Ishikawa (cell line): Measurements from ENCODE around the gene OPA3.

Source experiments
- CEBPB ChIP-seq: IDR thresholded peaks from 2 replicates; pipeline ENCODE4 v1.6.1; 2012
- CREB1 ChIP-seq: IDR thresholded peaks from 2 replicates; pipeline ENCODE4 v1.6.1; 2012; ENCODE audit warnings: low read depth
- EGR1 ChIP-seq: IDR thresholded peaks from 2 replicates; pipeline ENCODE4 v1.6.1; 2012
- EP300 ChIP-seq: IDR thresholded peaks from 2 replicates; pipeline ENCODE4 v1.6.1; 2012; ENCODE audit warnings: borderline replicate concordance
- FOXM1 ChIP-seq: IDR thresholded peaks from 2 replicates; pipeline ENCODE4 v1.6.1; 2012; ENCODE audit warnings: low read depth, borderline replicate concordance
- MAX ChIP-seq: IDR thresholded peaks from 2 replicates; pipeline ENCODE4 v1.6.1; 2012
- NFIC ChIP-seq: IDR thresholded peaks from 2 replicates; pipeline ENCODE4 v1.6.1; 2012
- RAD21 ChIP-seq: IDR thresholded peaks from 2 replicates; pipeline ENCODE4 v1.6.1; 2012; ENCODE audit warnings: low read depth
- REST ChIP-seq: IDR thresholded peaks from 2 replicates; pipeline ENCODE4 v1.6.1; 2012; ENCODE audit warnings: low read depth, mild to moderate bottlenecking
- TAF1 ChIP-seq: IDR thresholded peaks from 2 replicates; pipeline ENCODE4 v1.6.1; 2012; ENCODE audit warnings: low read depth, mild to moderate bottlenecking
- TCF12 ChIP-seq: IDR thresholded peaks from 2 replicates; pipeline ENCODE4 v1.6.1; 2012; ENCODE audit warnings: low read depth
- TEAD4 ChIP-seq: IDR thresholded peaks from 2 replicates; pipeline ENCODE4 v1.6.1; 2012
- USF1 ChIP-seq: IDR thresholded peaks from 2 replicates; pipeline ENCODE4 v1.6.1; 2012
- YY1 ChIP-seq: IDR thresholded peaks from 2 replicates; pipeline ENCODE4 v1.6.1; 2012; ENCODE audit warnings: low read depth
- ZBTB7A ChIP-seq: IDR thresholded peaks from 2 replicates; pipeline ENCODE4 v1.6.1; 2012; ENCODE audit warnings: low read depth

Gene OPA3

DNA sequence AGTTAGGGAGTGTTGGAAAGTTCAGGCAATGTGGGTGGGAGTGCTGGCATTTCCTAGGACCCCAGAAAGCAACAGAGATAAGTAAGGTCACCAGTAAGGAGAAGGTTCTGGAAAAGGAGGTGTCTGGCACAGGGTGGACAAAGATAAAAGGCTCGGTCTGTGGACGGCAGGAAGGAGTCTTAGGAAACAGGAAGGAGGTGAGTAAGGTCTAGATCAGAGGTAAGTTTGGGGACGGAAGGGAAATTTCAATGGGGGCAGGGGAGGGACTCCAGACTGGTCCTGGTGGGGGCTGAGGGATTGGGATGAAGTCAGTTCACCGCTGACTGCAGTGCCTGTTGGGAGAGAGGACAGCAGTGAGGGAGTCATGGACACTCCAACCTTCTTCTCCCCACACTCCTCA is 7.8 kb upstream of the OPA3 start:
- TF ChIP-seq FOXM1 = no peak
- TF ChIP-seq MAX = no peak
- no peak for TF ChIP-seq TAF1
- TF ChIP-seq ZBTB7A = no peak
- TF ChIP-seq TEAD4 = no peak
- no peak for TF ChIP-seq USF1
- TF ChIP-seq REST = no peak
- no peak for TF ChIP-seq NFIC
- no peak for TF ChIP-seq YY1
- no peak for TF ChIP-seq CEBPB
- no peak for TF ChIP-seq TCF12
- no peak for TF ChIP-seq EP300
- TF ChIP-seq RAD21 = no peak
- TF ChIP-seq CREB1 = no peak

GRCh38 chr19:45591638-45592005 is 7.0 kb upstream of the OPA3 start:
- TF ChIP-seq NFIC (no peak), CREB1 (no peak), USF1 (no peak), TAF1 (no peak), TEAD4 (no peak), EGR1 (no peak), EP300 (no peak), TCF12 (no peak), REST (no peak), CEBPB (no peak), FOXM1 (no peak), RAD21 (no peak), ZBTB7A (no peak), MAX (no peak), YY1 (no peak)

GRCh38 chr19:45591004-45591637 is 6.5 kb upstream of the OPA3 start:
- TF ChIP-seq YY1 (no peak), MAX (peak; percentile 95), RAD21 (peak; percentile 93), FOXM1 (no peak), NFIC (no peak), USF1 (peak; percentile 90), EGR1 (no peak), TAF1 (no peak), ZBTB7A (no peak), EP300 (no peak), REST (no peak)
